GM18867 (cell line): ENCODE results near the gene HDAC11.
"Not testable (repeated sequence)": the region's sequence is repeated elsewhere in the genome, so short reads cannot be mapped to it uniquely, and the experiment has no call there.

Experiments used
- ATAC-seq: cut with Tn5 transposase; IDR thresholded peaks from one replicate; pipeline ENCODE4 v1.9.1; 2021; ENCODE audit warnings: mild to moderate bottlenecking, moderate library complexity; ENCODE audit not compliant: unreplicated experiment

HDAC11 gene

GRCh38 chr3:13466781-13467180 is 13.3 kb upstream of the HDAC11 start:
- ATAC-seq = no peak

DNA sequence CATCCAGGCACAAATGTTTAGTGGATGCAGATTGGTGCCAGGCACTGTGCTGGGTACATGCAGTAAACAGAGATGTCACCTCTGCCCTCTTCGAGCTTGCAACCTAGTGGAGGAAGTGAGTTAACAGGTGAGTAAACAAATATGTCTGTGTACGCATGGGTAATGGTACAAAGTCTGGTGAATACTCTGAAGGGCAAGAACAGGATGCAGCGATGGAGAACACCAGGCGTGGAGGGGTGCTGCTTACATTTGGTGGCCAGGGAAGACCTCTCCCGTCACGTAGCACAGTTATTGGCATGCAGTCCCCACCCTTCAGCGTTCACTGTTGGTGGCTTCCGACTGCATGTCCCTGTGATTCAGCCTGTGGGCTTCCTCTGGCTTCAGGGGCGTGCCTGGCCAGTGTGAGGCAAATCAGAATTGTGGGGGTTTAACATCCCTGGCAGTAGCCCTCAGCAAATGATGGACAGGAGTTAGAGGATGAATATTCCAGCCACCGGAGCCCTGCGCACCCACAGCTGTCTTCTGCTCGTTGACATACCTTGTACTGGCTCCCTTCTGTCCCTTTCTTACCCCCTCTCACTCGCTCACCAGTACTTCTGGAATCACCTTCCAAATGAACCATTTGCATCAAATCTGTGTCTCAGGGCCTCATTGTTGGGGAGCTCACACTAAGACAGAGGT is 9.1 kb upstream of the HDAC11 start:
- no peak for ATAC-seq

- ATAC-seq = no peak
Measured at GRCh38 chr3:13472286-13472685, 7.8 kb upstream of the HDAC11 start.

GRCh38 chr3:13473020-13473419 is 7.1 kb upstream of the HDAC11 start:
- no peak for ATAC-seq

GRCh38 chr3:13474021-13474420 is 6.1 kb upstream of the HDAC11 start:
- ATAC-seq = no peak

DNA sequence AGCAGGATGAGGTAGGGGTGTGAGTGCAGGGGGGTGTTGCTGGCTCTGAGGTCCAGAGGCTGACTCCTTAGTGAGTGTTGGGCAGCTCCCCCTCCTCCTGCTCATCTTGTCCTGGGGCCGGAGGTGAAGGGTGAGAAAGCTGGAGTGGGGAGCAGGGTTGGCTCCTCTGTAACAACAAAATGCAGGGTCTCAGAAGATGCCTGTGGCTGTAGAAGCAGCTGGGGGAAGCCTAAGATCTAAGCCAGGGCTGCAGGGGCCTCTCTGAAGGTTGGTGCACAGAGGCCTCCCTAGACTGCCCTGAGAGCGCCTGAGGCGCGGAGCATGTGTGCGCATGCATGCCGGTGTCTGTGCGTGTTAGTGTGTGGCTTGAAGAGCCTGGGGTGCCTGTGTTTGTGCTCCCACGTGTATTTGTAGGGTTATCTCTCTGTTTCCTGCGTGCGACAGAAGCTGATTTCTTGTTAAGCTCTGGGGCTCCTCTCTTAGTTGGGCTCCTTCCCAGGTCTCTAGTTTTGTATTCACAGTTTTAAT is 5.3 kb upstream of the HDAC11 start:
- no peak for ATAC-seq

DNA sequence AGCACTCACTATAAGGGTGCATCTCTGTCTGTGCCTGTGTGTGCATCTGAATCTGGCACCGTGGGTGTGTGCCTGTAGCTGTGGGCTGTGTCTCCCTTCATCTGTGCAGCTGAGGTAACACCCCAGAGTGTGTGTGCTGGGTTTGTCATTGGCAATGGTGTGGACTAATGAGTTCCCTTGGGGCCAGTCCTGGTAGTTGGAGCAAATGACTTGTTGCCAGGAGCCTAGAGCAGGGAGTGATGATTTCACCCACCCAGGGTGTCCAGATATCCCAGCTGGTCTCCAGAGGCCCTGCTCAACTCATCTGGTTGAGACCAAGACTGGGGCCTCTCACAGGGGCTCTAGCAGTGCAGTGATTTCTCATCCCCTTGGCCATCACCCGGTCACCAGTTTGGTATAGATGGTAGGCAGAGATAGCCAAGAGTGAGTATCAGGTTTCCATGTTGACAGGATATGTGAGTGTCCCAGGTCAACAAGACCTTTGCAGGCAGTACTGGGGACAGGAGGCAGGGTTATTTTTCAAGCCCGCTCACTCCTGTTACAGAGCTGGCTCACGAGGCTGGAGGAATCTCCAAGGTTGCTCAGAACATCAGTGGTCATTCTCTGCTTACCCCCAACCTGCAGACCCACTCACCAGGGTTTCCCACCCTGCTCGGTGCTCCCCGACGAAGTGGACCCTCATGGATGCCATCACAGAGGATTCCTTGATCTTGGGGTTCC is 4.1 kb upstream of the HDAC11 start:
- no peak for ATAC-seq

GRCh38 chr3:13477943-13478342 is 2.2 kb upstream of the HDAC11 start:
- no peak for ATAC-seq

DNA sequence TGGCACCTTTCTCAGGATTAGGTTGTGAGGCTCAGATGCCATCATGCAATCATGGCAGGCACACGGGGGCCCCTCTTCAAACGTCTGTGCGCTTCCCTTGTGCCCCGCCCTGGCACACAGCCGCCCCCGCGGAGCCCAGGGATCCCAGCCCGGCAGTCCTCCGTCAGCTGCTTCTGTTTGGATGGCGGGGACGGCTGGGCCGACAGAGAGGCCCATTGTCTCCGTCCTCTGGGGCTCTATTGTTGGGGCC is 849 bp upstream of the HDAC11 start:
- ATAC-seq = peak; percentile 0

DNA sequence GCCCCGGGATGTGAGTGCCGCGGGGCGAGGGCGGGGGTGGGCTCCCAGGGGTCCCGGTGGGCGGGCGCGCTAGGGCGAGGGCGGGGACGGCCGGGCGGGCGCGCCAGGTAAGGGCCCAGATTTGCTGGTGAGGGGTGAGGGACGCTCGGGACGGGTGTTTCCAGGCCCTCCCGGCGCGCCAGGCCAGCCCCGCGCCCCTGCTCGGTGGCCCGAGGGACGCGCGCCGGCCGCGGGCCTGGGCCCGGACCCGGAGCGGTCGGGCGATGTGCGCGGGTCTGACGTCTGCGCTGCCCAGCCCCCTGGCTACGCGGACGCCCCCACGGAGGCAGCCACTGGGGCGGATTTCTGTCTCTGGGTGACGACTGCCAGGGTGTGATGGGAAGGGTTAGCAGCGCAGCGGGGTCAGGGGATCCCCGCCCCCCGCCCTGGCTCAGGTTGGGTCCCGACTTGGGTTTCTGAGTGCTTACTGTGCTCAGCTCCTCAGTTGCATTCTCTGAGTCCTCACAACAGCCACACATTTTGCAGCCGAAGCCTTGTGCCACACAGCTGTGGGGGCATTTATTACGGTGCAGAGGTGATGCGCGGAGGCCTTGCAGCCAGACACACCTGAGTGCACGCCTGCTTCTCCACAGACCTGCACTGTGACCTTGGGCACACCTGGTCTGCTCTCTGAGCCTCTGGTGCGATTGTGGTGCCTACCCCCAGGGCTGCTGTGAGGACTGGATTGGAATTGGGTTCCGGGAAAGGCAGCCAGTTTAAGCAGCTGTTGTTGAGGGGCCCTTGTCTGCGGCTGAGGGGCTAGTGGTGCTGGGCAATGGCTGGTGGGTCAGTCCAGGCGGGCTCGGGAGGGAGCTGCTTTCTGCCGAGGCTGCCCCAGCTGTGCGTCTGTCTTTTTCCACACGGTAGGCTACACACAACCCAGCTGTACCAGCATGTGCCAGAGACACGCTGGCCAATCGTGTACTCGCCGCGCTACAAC is 523 bp downstream of the HDAC11 start:
- no peak for ATAC-seq

GRCh38 chr3:13482106-13482690 is 2.1 kb downstream of the HDAC11 start:
- ATAC-seq = no peak

DNA sequence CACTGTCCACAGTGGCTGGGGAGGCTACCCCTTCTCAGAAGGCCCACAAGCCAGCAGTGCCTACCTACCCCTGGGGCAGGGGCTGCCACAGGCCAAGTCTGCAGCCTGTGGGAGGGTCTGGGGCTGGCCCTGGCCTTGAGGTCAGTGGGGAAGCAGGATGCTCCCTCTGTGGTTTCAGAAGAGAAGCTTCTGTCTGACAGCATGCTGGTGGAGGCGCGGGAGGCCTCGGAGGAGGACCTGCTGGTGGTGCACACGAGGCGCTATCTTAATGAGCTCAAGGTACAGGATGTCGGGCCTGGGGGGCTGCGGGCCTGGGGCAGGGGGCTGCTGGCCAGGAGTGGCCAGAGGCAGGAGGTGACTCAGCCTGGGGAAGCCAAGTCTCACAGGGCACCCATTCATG is 3.2 kb downstream of the HDAC11 start:
- ATAC-seq = no peak

DNA sequence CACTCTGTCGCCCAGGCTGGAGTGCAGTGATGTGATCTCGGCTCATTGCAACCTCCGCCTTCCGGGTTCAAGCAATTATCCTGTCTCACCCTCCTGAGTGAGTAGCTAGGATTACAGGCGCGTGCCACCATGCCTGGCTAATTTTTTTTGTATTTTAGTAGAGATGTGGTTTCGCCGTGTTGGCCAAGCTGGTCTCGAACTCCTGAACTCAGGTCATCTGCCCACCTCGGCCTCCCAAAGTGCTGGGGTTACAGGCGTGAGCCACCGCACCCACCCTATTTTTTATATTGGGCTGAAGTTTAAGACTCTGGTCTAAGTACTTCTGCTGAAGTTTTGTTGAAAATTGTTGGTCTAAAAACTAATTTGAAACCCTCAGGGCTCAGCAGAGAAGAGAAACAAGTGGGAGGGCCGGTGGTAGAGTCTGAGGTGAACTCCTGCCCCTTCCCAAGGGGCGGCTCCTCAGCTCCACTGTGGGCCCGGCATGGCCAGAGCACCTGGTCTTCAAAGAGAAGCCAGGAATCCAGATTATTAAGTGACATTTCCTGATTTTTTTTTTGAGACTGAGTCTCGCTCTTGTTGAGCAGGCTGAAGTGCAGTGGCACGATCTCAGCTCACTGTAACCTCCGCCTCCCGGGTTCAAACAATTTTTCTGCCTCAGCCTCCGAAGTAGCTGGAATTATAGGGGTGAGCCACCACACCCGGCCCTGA is 4.0 kb downstream of the HDAC11 start:
- no peak for ATAC-seq

GRCh38 chr3:13484851-13485590 is 4.9 kb downstream of the HDAC11 start:
- no peak for ATAC-seq

- not testable (repeated sequence) for ATAC-seq
Measured at GRCh38 chr3:13485630-13486562, 5.8 kb downstream of the HDAC11 start.

DNA sequence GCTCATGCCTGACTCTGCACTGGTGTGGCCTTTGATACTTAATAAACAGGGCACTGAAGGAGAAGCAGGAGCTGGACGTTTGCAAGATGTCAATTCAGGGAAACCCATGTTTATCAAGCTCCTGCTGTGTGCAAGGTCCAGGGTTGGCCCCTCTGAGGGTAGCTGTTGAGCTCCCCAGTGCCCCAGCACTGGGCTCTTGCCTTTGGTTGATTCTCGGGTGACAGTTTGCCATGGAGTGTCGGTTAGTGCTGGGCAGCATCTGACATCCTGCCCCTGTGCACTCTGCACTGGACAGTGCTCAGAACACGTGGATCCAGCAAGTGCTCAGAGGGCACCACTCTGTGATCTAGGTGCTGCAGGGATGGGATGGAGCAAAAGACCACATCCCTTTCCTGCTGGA is 7.3 kb downstream of the HDAC11 start:
- no peak for ATAC-seq

- ATAC-seq = no peak
Measured at GRCh38 chr3:13491206-13491974, 11.3 kb downstream of the HDAC11 start.

DNA sequence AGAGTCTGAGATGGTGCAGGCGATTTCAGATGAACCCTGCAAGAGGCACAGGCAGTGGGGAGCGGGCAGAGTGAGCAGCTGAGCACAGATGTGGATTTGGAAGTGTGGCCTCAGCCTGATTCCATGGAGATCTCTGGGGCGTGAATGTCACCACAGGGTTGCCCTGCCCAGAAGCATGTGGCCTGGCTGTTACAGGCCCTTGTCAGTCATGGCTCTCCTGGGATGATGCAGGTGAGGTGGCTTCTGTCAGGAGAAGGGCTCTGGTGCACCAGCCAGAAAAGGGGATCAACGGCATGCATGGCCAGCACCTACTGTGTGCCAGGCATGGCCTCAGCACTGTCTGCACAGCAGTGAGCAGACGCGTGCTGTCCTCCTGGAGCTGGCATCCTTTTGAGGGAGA is 11.9 kb downstream of the HDAC11 start:
- no peak for ATAC-seq
